HPDE6-E6E7 (cell line): Measurements from ENCODE around the gene KLHL29.

Experiments
- DNase-seq: peaks from one replicate; pipeline ENCODE4 v3.0.0; 2011; ENCODE audit warnings: missing footprints; ENCODE audit errors: extremely low spot score

The KLHL29 gene

GRCh38 chr2:23550553-23550952 lies 165.6 kb downstream of the KLHL29 start:
- no peak for DNase-seq

GRCh38 chr2:23551875-23552274 lies 166.9 kb downstream of the KLHL29 start:
- no peak for DNase-seq

GRCh38 chr2:23553561-23553960 lies 168.6 kb downstream of the KLHL29 start:
- DNase-seq = no peak

- no peak for DNase-seq
These were observed 169.2 kb downstream of the KLHL29 start for GRCh38 chr2:23554054-23554697.

- DNase-seq = no peak
These were observed 171.0 kb downstream of the KLHL29 start for GRCh38 chr2:23555944-23556343.

- no peak for DNase-seq
These were observed 171.9 kb downstream of the KLHL29 start for GRCh38 chr2:23556929-23557328.

GRCh38 chr2:23557455-23557854 lies 172.5 kb downstream of the KLHL29 start:
- DNase-seq = no peak

GRCh38 chr2:23559561-23560239 lies 174.7 kb downstream of the KLHL29 start:
- DNase-seq = no peak

GRCh38 chr2:23561088-23561487 lies 176.1 kb downstream of the KLHL29 start:
- DNase-seq = no peak

- no peak for DNase-seq
These were observed 176.6 kb downstream of the KLHL29 start for GRCh38 chr2:23561544-23561943.

GRCh38 chr2:23562143-23562542 lies 177.2 kb downstream of the KLHL29 start:
- no peak for DNase-seq

GRCh38 chr2:23563151-23563550 lies 178.2 kb downstream of the KLHL29 start:
- no peak for DNase-seq

- DNase-seq = peak; percentile 67
These were observed 179.0 kb downstream of the KLHL29 start for GRCh38 chr2:23563673-23564614.

- peak; percentile 34 for DNase-seq
These were observed 179.6 kb downstream of the KLHL29 start for GRCh38 chr2:23564615-23564960.

GRCh38 chr2:23565374-23565773 lies 180.4 kb downstream of the KLHL29 start:
- DNase-seq = no peak

- DNase-seq = no peak
These were observed 180.8 kb downstream of the KLHL29 start for GRCh38 chr2:23565814-23566213.

GRCh38 chr2:23566241-23567142 lies 181.5 kb downstream of the KLHL29 start:
- DNase-seq = no peak

- no peak for DNase-seq
These were observed 182.3 kb downstream of the KLHL29 start for GRCh38 chr2:23567161-23567756.

- DNase-seq = no peak
These were observed 183.2 kb downstream of the KLHL29 start for GRCh38 chr2:23568211-23568610.

GRCh38 chr2:23568626-23569190 lies 183.7 kb downstream of the KLHL29 start:
- no peak for DNase-seq
